GM20431 (cell line): ENCODE measurements around the gene DYNC1LI2.
"Not testable (repeated sequence)": the region's sequence is repeated elsewhere in the genome, so short reads cannot be mapped to it uniquely, and the experiment has no call there.

Experiments used
- in situ Hi-C: fragments of 300-500 bp; cut with MseI, MboI; formaldehyde crosslinking; loops from one replicate; pipeline ENCODE4 v1.15.0; 2020; ENCODE audit warnings: low sequenced_read_pairs; ENCODE audit not compliant: unreplicated experiment

The DYNC1LI2 gene

GRCh38 chr16:66701516-66701915 lies 49.9 kb downstream of the DYNC1LI2 start:
- in situ Hi-C loops, result no loop called here

- in situ Hi-C loops, result no loop called here
Measured at GRCh38 chr16:66701026-66701425, 50.4 kb downstream of the DYNC1LI2 start.

- in situ Hi-C loops, result no loop called here
Measured at GRCh38 chr16:66699898-66700297, 51.5 kb downstream of the DYNC1LI2 start.

GRCh38 chr16:66698046-66698445 lies 53.4 kb downstream of the DYNC1LI2 start:
- in situ Hi-C loops, result no loop called here

- in situ Hi-C loops, result no loop called here
Measured at GRCh38 chr16:66696669-66697630, 54.5 kb downstream of the DYNC1LI2 start, which contains the start of gene CMTM4. Gene CMTM4, minus strand, starts transcription at chr16:66696743. Its CDS starts 218 bp downstream, at chr16:66696525.

GRCh38 chr16:66695935-66696668 lies 55.3 kb downstream of the DYNC1LI2 start:
- in situ Hi-C loops, result no loop called here

GRCh38 chr16:66695471-66695934 lies 55.9 kb downstream of the DYNC1LI2 start:
- in situ Hi-C loops, result no loop called here

- in situ Hi-C loops, result no loop called here
Measured at GRCh38 chr16:66693149-66693548, 58.3 kb downstream of the DYNC1LI2 start.

- in situ Hi-C loops, result no loop called here
Measured at GRCh38 chr16:66692341-66692740, 59.1 kb downstream of the DYNC1LI2 start.

GRCh38 chr16:66691234-66691633 lies 60.2 kb downstream of the DYNC1LI2 start:
- in situ Hi-C loops, result no loop called here

- in situ Hi-C loops, result no loop called here
Measured at GRCh38 chr16:66690106-66690847, 61.1 kb downstream of the DYNC1LI2 start.

- in situ Hi-C loops, result no loop called here
Measured at GRCh38 chr16:66689282-66689681, 62.1 kb downstream of the DYNC1LI2 start.

- in situ Hi-C loops, result no loop called here
Measured at GRCh38 chr16:66687906-66688625, 63.3 kb downstream of the DYNC1LI2 start.

GRCh38 chr16:66685501-66686115 lies 65.8 kb downstream of the DYNC1LI2 start:
- in situ Hi-C loops, result not testable (repeated sequence)

GRCh38 chr16:66682271-66682670 lies 69.1 kb downstream of the DYNC1LI2 start:
- in situ Hi-C loops, result no loop called here

- in situ Hi-C loops, result no loop called here
Measured at GRCh38 chr16:66681676-66682075, 69.7 kb downstream of the DYNC1LI2 start.

GRCh38 chr16:66678337-66678736 lies 73.1 kb downstream of the DYNC1LI2 start:
- in situ Hi-C loops, result no loop called here

GRCh38 chr16:66677836-66678235 lies 73.6 kb downstream of the DYNC1LI2 start:
- in situ Hi-C loops, result no loop called here

GRCh38 chr16:66677179-66677578 lies 74.2 kb downstream of the DYNC1LI2 start:
- in situ Hi-C loops, result no loop called here
